Activated CD4-positive, CD25-positive, alpha-beta regulatory T cell (primary cell): ENCODE measurements around the gene APOBEC3B.
"Not testable (repeated sequence)": the region's sequence is repeated elsewhere in the genome, so short reads cannot be mapped to it uniquely, and the experiment has no call there.

Source experiments
- DNase-seq, 4 experiments: peaks; one replicate each; lab custom pipeline; 2025; lab: John Stamatoyannopoulos, UW

Gene APOBEC3B

GRCh38 chr22:38997518-38997917 is 15.4 kb downstream of the APOBEC3B start:
- no peak for DNase-seq

- peak; percentile 24 to 52 (median 42) for DNase-seq
Measured at GRCh38 chr22:39003165-39003638, 21.1 kb downstream of the APOBEC3B start.

DNA sequence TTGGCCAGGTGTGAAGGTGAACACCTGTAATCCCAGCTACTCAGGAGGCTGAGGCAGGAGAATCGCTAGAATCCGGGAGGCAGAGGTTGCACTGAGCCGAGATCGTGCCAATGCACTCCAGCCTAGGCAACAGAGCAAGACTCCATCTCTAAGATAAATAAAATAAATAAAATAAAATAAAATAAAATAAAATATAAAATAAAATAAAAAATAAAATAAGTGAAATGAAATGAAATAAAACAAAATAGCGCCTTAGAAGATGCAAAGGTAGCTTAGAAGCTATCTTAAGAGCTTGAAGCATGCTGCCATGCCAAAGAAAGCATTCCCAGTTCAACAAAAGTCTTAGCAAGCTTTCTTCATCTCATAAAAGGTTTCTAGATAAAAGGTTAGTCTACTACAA is 25.0 kb downstream of the APOBEC3B start:
- DNase-seq = no peak

DNA sequence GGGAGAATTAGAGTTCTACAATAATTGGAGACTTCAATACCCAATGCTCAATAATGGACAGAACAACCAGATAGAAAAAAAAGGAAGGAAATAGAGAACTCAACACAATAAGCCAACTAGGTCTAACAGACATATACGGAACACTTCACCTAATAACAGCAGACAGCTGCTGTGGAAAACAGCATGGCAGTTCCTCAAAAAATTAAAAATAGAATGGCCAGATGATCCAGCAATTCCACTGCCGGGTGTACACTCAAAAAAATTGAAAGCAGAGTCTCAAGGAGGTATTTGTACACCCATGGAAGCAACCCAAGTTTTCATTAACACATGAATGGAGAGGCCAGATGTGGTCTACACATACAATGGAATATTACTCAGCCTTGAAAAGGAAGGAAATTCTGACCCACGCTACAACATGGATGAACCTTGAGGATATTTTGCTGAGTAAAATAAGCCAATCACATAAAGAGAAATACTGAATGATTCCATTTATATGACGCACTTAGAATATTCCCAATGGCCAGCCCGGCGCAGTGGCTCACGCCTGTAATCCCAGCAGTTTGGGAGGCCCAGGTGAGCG is 26.2 kb downstream of the APOBEC3B start:
- not testable (repeated sequence) for DNase-seq

- DNase-seq = no peak
Measured at GRCh38 chr22:39010946-39011345, 28.8 kb downstream of the APOBEC3B start.

- DNase-seq = no peak
Measured at GRCh38 chr22:39012533-39013511, 30.7 kb downstream of the APOBEC3B start.

GRCh38 chr22:39013561-39013941 is 31.4 kb downstream of the APOBEC3B start:
- DNase-seq = not testable (repeated sequence)

GRCh38 chr22:39013942-39014722 is 32.0 kb downstream of the APOBEC3B start, which contains the start of gene APOBEC3C:
APOBEC3C (plus strand) TSS chr22:39014257; CDS start chr22:39014363, 106 bp downstream.
- DNase-seq = peak; percentile 49 to 53 (median 52)

- DNase-seq = not testable (repeated sequence)
Measured at GRCh38 chr22:39014723-39015121, 32.6 kb downstream of the APOBEC3B start.

GRCh38 chr22:39016592-39016991 is 34.4 kb downstream of the APOBEC3B start:
- DNase-seq = no peak

DNA sequence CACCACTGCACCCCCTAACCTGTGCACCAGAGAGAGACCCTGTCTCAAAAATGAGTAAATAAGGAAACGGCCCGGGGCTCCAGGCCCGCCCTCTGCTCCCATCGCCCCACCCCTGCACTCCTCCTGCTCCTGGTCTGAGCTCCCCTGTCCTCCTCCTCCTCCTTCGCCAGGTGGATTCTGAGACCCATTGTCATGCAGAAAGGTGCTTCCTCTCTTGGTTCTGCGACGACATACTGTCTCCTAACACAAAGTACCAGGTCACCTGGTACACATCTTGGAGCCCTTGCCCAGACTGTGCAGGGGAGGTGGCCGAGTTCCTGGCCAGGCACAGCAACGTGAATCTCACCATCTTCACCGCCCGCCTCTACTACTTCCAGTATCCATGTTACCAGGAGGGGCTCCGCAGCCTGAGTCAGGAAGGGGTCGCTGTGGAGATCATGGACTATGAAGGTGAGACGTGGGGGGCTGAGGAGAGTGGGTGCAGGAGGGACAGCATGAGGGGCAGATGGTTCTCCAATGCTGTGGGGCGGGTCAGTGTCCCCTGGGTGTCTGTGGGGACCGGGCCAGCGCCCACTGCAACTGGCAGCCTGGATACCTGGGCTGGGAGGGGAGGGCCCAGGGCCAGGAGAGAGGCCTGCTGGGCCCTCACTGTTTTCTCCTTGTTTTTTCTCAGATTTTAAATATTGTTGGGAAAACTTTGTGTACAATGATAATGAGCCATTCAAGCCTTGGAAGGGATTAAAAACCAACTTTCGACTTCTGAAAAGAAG is 35.6 kb downstream of the APOBEC3B start:
- no peak for DNase-seq

GRCh38 chr22:39020021-39020651 is 38.0 kb downstream of the APOBEC3B start:
- DNase-seq = not testable (repeated sequence)

- DNase-seq = no peak
Measured at GRCh38 chr22:39021552-39022250, 39.6 kb downstream of the APOBEC3B start.

DNA sequence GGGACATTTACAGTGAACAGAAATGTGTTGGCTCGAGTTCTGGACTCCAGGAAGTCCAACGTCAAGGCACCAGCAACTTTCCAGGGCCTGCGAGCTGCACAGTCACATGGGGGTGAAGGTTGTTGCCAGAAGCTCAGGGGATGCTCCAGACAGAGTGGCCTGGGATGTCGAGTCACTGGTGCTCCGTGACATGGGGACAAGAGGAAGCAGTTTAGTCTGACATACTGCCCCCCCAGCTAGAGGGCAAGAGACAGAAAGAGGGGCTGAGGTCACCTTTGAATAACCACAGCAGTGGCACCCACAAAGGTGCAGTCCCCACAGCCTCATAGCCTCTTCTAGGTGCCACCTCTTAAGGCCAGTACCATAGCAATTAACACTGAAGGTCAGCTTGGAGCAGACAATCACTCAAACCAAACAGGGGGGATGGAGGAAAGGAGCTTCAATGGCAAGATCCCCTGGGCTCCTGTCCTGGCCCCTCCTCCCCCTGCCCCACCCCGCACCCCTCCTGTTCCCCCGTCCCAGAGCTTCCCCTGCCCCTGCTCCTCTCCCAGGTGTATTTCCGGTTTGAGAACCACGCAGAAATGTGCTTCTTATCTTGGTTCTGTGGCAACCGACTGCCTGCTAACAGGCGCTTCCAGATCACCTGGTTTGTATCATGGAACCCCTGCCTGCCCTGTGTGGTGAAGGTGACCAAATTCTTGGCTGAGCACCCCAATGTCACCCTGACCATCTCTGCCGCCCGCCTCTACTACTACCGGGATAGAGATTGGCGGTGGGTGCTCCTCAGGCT is 42.6 kb downstream of the APOBEC3B start:
- no peak for DNase-seq

GRCh38 chr22:39026509-39027150 is 44.5 kb downstream of the APOBEC3B start:
- no peak for DNase-seq

DNA sequence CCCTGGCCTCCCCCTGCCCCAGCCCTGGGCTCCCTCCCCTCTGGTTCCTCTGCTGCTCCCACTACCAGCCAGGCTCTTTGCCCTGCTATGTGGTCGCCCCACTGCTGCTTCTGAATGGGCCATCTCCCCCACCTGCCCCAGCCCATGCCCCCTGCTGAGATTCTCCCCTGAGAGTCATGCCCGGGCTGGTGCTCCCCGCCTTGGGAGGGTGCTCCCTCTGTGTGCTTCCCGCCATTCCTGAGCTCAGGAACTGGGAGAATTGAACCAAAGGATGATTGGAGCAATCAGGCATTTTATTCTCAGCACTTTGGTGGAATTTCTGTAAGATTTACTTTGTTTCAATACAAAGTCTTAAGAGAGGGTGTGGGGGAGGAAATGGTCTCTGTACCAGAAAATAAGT is 45.6 kb downstream of the APOBEC3B start:
- DNase-seq = no peak

GRCh38 chr22:39028281-39028680 is 46.1 kb downstream of the APOBEC3B start:
- DNase-seq = no peak

GRCh38 chr22:39029227-39029626 is 47.1 kb downstream of the APOBEC3B start:
- DNase-seq = no peak

GRCh38 chr22:39030705-39031104 is 48.6 kb downstream of the APOBEC3B start:
- no peak for DNase-seq
